ENCODE results near the gene TTC24. TPM values are rescaled to one million over a fixed set of nuclear protein-coding genes. Genes with fewer than 3 reads are reported as not detected.
"Not testable (repeated sequence)": the region's sequence is repeated elsewhere in the genome, so short reads cannot be mapped to it uniquely, and the experiment has no call there.

Gene TTC24
- total and polyA plus RNA-seq, 7 donors, result 2.6 TPM; not detected in 6

DNA sequence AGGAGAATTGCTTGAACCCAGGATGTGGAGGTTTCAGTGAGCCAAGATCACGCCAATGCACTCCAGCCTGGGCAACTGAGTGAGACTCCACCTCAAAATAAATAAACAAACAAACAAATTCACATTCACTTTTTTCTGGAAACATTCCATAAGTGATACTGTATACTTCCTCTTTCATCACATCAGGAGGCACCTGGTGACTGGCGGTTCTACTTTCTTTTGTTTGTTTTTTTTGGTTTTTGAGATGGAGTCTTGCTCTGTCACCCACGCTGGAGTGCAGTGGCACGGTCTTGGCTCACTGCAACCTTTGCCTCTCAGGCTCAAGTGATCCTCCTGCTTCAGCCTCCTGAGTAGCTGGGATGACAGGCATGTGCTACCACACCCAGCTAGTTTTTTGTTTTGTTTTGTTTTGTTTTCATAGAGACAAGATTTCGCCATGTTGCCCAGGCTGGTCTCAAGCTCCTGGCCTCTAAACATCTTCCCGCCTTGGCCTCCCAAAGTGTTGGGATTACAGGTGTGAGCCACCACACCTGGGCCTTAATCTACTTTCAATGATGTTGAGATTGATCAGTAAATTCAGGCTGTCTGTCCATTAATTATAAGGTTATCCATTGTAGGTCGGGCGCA is 50.4 kb downstream of the TTC24 start:
- peak; percentile 2 for DNase-seq
- intact Hi-C loops (cut with DNase I), result no loop called here
- Histone ChIP-seq H3K27me3 (peaks cover 13 to 88% (median 54%) of the 10 kb centered on the region in 3 donors), H3K36me3 (no peaks in the 10 kb centered on the region), H3K4me3 (no peak overlapping the region), H3K27ac (no peak overlapping the region), H3K4me1 (peaks cover 0 to 10% (median 9%) of the 10 kb centered on the region in 4 donors), H3K9me3 (no peaks in the 10 kb centered on the region)
- TF ChIP-seq POLR2AphosphoS5 (IDR thresholded peaks at IDR 0.05) (no peak), EP300 (IDR thresholded peaks at IDR 0.05) (no peak), POLR2A (IDR thresholded peaks at IDR 0.05) (no peak)
- TF ChIP-seq, protein P1, sequence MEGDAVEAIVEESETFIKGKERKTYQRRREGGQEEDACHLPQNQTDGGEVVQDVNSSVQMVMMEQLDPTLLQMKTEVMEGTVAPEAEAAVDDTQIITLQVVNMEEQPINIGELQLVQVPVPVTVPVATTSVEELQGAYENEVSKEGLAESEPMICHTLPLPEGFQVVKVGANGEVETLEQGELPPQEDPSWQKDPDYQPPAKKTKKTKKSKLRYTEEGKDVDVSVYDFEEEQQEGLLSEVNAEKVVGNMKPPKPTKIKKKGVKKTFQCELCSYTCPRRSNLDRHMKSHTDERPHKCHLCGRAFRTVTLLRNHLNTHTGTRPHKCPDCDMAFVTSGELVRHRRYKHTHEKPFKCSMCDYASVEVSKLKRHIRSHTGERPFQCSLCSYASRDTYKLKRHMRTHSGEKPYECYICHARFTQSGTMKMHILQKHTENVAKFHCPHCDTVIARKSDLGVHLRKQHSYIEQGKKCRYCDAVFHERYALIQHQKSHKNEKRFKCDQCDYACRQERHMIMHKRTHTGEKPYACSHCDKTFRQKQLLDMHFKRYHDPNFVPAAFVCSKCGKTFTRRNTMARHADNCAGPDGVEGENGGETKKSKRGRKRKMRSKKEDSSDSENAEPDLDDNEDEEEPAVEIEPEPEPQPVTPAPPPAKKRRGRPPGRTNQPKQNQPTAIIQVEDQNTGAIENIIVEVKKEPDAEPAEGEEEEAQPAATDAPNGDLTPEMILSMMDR (IDR thresholded peaks at IDR 0.05), result no peak
- WGBS, 2 donors, result 54 to 73% methylated on average over 8 of the region's 8 CpGs

DNA sequence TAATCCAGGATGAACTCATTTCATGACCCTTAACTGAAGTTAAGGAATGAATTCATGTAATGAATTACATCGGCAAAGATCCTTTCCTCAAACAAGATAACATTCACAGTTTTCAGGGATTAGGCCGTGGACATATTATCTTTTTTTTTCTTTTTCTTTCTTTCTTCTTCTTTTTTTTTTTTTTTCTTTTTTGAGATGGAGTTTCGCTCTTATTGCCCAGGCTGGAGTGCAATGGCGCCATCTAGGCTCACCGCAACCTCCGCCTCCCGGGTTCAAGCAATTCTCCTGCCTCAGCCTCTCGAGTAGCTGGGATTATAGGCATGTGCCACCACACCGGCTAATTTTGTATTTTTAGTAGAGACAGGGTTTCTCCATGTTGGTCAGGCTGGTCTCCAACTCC is 51.6 kb downstream of the TTC24 start:
- H3K36me3 ChIP-seq; intact Hi-C loops (cut with DNase I); H3K9me3 ChIP-seq; H3K4me1 ChIP-seq; H3K4me3 ChIP-seq; H3K27ac ChIP-seq: not testable (repeated sequence)
- WGBS, 2 donors, result 55 to 56% methylated on average over 9 of the region's 9 CpGs
- DNase-seq, result peak; percentile 8
- peaks cover 5 to 85% (median 44%) of the 10 kb centered on the region in 3 donors for H3K27me3 ChIP-seq

DNA sequence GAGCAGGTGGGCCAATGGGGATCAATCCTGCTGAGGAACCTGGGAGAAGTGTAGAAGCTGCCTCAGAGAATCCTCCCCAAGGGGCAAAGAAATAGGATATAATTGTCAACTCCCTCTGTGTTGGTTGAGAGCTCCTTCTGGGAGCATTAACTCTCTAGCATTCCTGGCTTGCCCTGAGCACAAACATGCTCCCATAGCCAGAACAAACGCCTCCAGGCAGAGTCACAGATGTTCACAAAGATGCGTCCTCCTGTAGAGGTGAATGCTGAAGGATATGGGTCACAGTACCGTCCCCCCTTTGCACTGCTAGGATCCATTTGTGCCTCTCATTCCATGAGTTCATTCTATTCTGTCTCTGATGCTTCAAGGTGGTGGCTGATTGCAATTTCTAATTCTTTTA is 52.8 kb downstream of the TTC24 start:
- H3K9me3 ChIP-seq, result no peaks in the 10 kb centered on the region
- TF ChIP-seq POLR2AphosphoS5 (IDR thresholded peaks at IDR 0.05), result no peak
- no peak for TF ChIP-seq POLR2A (IDR thresholded peaks at IDR 0.05)
- TF ChIP-seq, protein P1 (IDR thresholded peaks at IDR 0.05), result no peak
- TF ChIP-seq EP300 (IDR thresholded peaks at IDR 0.05), result no peak
- WGBS, 2 donors, result 67 to 69% methylated on average over 3 of the region's 3 CpGs
- intact Hi-C loops (cut with DNase I), result no loop called here
- no peak overlapping the region for H3K27ac ChIP-seq
- H3K4me3 ChIP-seq, result no peak overlapping the region
- no peaks in the 10 kb centered on the region for H3K4me1 ChIP-seq
- H3K36me3 ChIP-seq, result no peaks in the 10 kb centered on the region
- DNase-seq, result peak; percentile 17
- H3K27me3 ChIP-seq, result peaks cover 0 to 84% (median 37%) of the 10 kb centered on the region in 3 donors

Other genes with a start within 250 kb of the TTC24 start
- 100 to 1,000 TPM; 155 to 253 (median 197) TPM for gene CCT3, start 241.4 kb upstream of the TTC24 start, total RNA-seq
- gene CCT3, start 241.4 kb upstream of the TTC24 start, polyA plus RNA-seq, result 100 to 1,000 TPM in 2 of 3 donors, 10 to 100 TPM in 1; 94.3 to 155 (median 123) TPM
- 1 to 10 TPM in 1 of 4 donors, not detected in 3; 1.1 TPM for gene TSACC, start 241.2 kb upstream of the TTC24 start, total RNA-seq
- under 1 TPM in 1 of 3 donors, not detected in 2; 0.48 TPM for gene TSACC, start 241.2 kb upstream of the TTC24 start, polyA plus RNA-seq
- not detected for gene RHBG, start 210.5 kb upstream of the TTC24 start, total RNA-seq
- not detected for gene RHBG, start 210.5 kb upstream of the TTC24 start, polyA plus RNA-seq
- gene MEF2D, start 78.9 kb upstream of the TTC24 start, total RNA-seq, result 10 to 100 TPM; 39.8 to 61.6 (median 53.2) TPM
- gene MEF2D, start 78.9 kb upstream of the TTC24 start, polyA plus RNA-seq, result 10 to 100 TPM; 13.2 to 31.2 (median 22.9) TPM
- under 1 TPM in 3 of 4 donors, not detected in 1; 0.55 to 0.81 (median 0.71) TPM for gene IQGAP3, start 7.2 kb upstream of the TTC24 start, total RNA-seq
- 10 to 100 TPM in 1 of 3 donors, under 1 TPM in 2; 0.60 to 11.2 (median 0.92) TPM for gene IQGAP3, start 7.2 kb upstream of the TTC24 start, polyA plus RNA-seq
- 100 to 1,000 TPM in 1 of 4 donors, 10 to 100 TPM in 3; 59.3 to 113 (median 67.2) TPM for gene NAXE, start 12.1 kb downstream of the TTC24 start, total RNA-seq
- gene NAXE, start 12.1 kb downstream of the TTC24 start, polyA plus RNA-seq, result 10 to 100 TPM; 80.8 to 91.6 (median 84.1) TPM
- 10 to 100 TPM; 12.2 to 22.9 (median 17.3) TPM for gene GPATCH4, start 21.8 kb downstream of the TTC24 start, total RNA-seq
- 10 to 100 TPM; 10.2 to 32.9 (median 18.0) TPM for gene GPATCH4, start 21.8 kb downstream of the TTC24 start, polyA plus RNA-seq
- 1 to 10 TPM in 1 of 4 donors, under 1 TPM in 1, not detected in 2; 0.71 to 1.2 TPM for gene HAPLN2, start 39.7 kb downstream of the TTC24 start, total RNA-seq
- gene HAPLN2, start 39.7 kb downstream of the TTC24 start, polyA plus RNA-seq, result under 1 TPM in 1 of 3 donors, not detected in 2; 0.10 TPM
- gene BCAN, start 62.4 kb downstream of the TTC24 start, total RNA-seq, result 1 to 10 TPM in 3 of 4 donors, not detected in 1; 2.0 to 2.9 (median 2.3) TPM
- under 1 TPM in 1 of 3 donors, not detected in 2; 0.12 TPM for gene BCAN, start 62.4 kb downstream of the TTC24 start, polyA plus RNA-seq
- 10 to 100 TPM in 2 of 4 donors, 1 to 10 TPM in 2; 7.1 to 21.0 (median 10.4) TPM for gene NES, start 97.7 kb downstream of the TTC24 start, total RNA-seq
- 1 to 10 TPM in 2 of 3 donors, under 1 TPM in 1; 0.60 to 6.9 (median 1.8) TPM for gene NES, start 97.7 kb downstream of the TTC24 start, polyA plus RNA-seq
- gene CRABP2, start 125.9 kb downstream of the TTC24 start, total RNA-seq, result 1 to 10 TPM; 3.1 to 7.8 (median 5.4) TPM
- gene CRABP2, start 125.9 kb downstream of the TTC24 start, polyA plus RNA-seq, result 1 to 10 TPM in 1 of 3 donors, not detected in 2; 4.9 TPM
- gene METTL25B, start 148.7 kb downstream of the TTC24 start, total RNA-seq, result 10 to 100 TPM; 11.8 to 21.6 (median 13.7) TPM
- 10 to 100 TPM; 19.0 to 33.1 (median 22.8) TPM for gene METTL25B, start 148.7 kb downstream of the TTC24 start, polyA plus RNA-seq
- gene ISG20L2, start 149.0 kb downstream of the TTC24 start, total RNA-seq, result 10 to 100 TPM; 13.6 to 17.6 (median 16.7) TPM
- gene ISG20L2, start 149.0 kb downstream of the TTC24 start, polyA plus RNA-seq, result 10 to 100 TPM; 12.0 to 23.4 (median 17.1) TPM
- gene MRPL24, start 161.4 kb downstream of the TTC24 start, total RNA-seq, result 10 to 100 TPM; 53.0 to 68.5 (median 59.7) TPM
- 10 to 100 TPM; 72.7 to 81.1 (median 81.0) TPM for gene MRPL24, start 161.4 kb downstream of the TTC24 start, polyA plus RNA-seq
- gene HDGF, start 172.0 kb downstream of the TTC24 start, total RNA-seq, result 100 to 1,000 TPM; 108 to 128 (median 116) TPM
- 100 to 1,000 TPM; 156 to 297 (median 202) TPM for gene HDGF, start 172.0 kb downstream of the TTC24 start, polyA plus RNA-seq
- gene PRCC, start 187.8 kb downstream of the TTC24 start, total RNA-seq, result 10 to 100 TPM; 27.5 to 34.1 (median 32.4) TPM
- gene PRCC, start 187.8 kb downstream of the TTC24 start, polyA plus RNA-seq, result 10 to 100 TPM; 42.0 to 49.7 (median 48.3) TPM
- 1 to 10 TPM; 1.5 to 8.2 (median 4.3) TPM for gene SH2D2A, start 237.1 kb downstream of the TTC24 start, total RNA-seq
- 1 to 10 TPM in 2 of 3 donors, under 1 TPM in 1; 0.69 to 7.9 (median 1.2) TPM for gene SH2D2A, start 237.1 kb downstream of the TTC24 start, polyA plus RNA-seq